ENCODE results near the gene PRDM12.

Gene PRDM12

GRCh38 chr9:130732136-130732535 lies 67.7 kb downstream of the PRDM12 start:
- DNase-seq, result no peak
